SK-N-SH treated with all-trans-retinoic acid at 6 μM for 48 hours (cell line): ENCODE data around the gene PPP6C.
"Not testable (repeated sequence)": the region's sequence is repeated elsewhere in the genome, so short reads cannot be mapped to it uniquely, and the experiment has no call there.

Experiments
- ARNTL ChIP-seq: fragments of 450-650 bp; formaldehyde crosslinking; IDR thresholded peaks from 2 replicates; pipeline ENCODE4 v1.5.0; 2020; ENCODE audit warnings: low read depth, mild to moderate bottlenecking, moderate library complexity, borderline replicate concordance
- CREB5 ChIP-seq: fragments of 250-450 bp; sonication (Bioruptor Pico); IDR thresholded peaks from 2 replicates; pipeline ENCODE4 v1.5.1; 2020; ENCODE audit warnings: low read depth, mild to moderate bottlenecking, moderate library complexity
- ESRRG ChIP-seq: fragments of 250-450 bp; sonication (Bioruptor Pico); IDR thresholded peaks from 2 replicates; pipeline ENCODE4 v1.6.1; 2021; ENCODE audit warnings: mild to moderate bottlenecking
- ISL1 ChIP-seq: fragments of 250-450 bp; sonication (Bioruptor Pico); IDR thresholded peaks from 2 replicates; pipeline ENCODE4 v2.1.2; 2022; ENCODE audit warnings: mild to moderate bottlenecking, moderate library complexity
- PATZ1 ChIP-seq: fragments of 250-450 bp; sonication (Bioruptor Pico); IDR thresholded peaks from 2 replicates; pipeline ENCODE4 v1.8.0; 2020; ENCODE audit warnings: mild to moderate bottlenecking, moderate library complexity, borderline replicate concordance
- POU6F1 ChIP-seq: fragments of 250-450 bp; sonication (Bioruptor Pico); IDR thresholded peaks from 2 replicates; pipeline ENCODE4 v1.8.0; 2021; ENCODE audit warnings: low read depth, mild to moderate bottlenecking, moderate library complexity, borderline replicate concordance
- SNAI2 ChIP-seq: fragments of 250-450 bp; sonication (Bioruptor Pico); IDR thresholded peaks from 2 replicates; pipeline ENCODE4 v1.5.0; 2020; ENCODE audit warnings: mild to moderate bottlenecking, moderate library complexity
- TSHZ2 ChIP-seq: fragments of 250-450 bp; sonication (Bioruptor Pico); IDR thresholded peaks from 2 replicates; pipeline ENCODE4 v1.5.0; 2020; ENCODE audit warnings: mild to moderate bottlenecking, moderate library complexity
- ZFP3 ChIP-seq: fragments of 250-450 bp; sonication (Bioruptor Pico); IDR thresholded peaks from 2 replicates; pipeline ENCODE4 v1.5.0; 2020; ENCODE audit warnings: mild to moderate bottlenecking, moderate library complexity
- ZFP30 ChIP-seq: fragments of 450-650 bp; formaldehyde crosslinking; IDR thresholded peaks from 2 replicates; pipeline ENCODE4 v1.5.0; 2022; ENCODE audit warnings: mild to moderate bottlenecking, moderate library complexity

- TF ChIP-seq POU6F1 (CRISPR knock-in tag); ESRRG (CRISPR knock-in tag); PATZ1 (CRISPR knock-in tag); ARNTL (CRISPR knock-in tag); TSHZ2 (CRISPR knock-in tag); ZFP3 (CRISPR knock-in tag); ZFP30 (CRISPR knock-in tag); ISL1; CREB5; SNAI2 (CRISPR knock-in tag): not testable (repeated sequence)
Observed at GRCh38 chr9:125181756-125182155, 7.8 kb downstream of the PPP6C start.
